Karpas-422 (cell line): Measurements from ENCODE around the gene C7orf25. TPM values are rescaled to one million over a fixed set of nuclear protein-coding genes. Genes with fewer than 3 reads are reported as not detected.

Source experiments
- DNase-seq: peaks from one replicate; pipeline ENCODE4 v3.0.0-alpha.2; 2015
- H2AFZ ChIP-seq: fragments of 200-600 bp; sonication (generic); 2 replicates; pipeline ENCODE4 v1.6.1; 2014; ENCODE audit warnings: antibody characterized with exemption, low read length, mixed read lengths
- H3K27ac ChIP-seq: fragments of 200-600 bp; sonication (generic); 2 replicates; pipeline ENCODE4 v1.5.1; 2014; ENCODE audit warnings: mild to moderate bottlenecking, low read length, moderate library complexity
- H3K27me3 ChIP-seq: fragments of 200-600 bp; sonication (generic); 2 replicates; pipeline ENCODE4 v1.6.1; 2014; ENCODE audit warnings: low read length, mixed read lengths
- H3K36me3 ChIP-seq: fragments of 200-600 bp; sonication (generic); 2 replicates; pipeline ENCODE4 v1.6.1; 2014; ENCODE audit warnings: low read length, mixed read lengths; ENCODE audit not compliant: insufficient read depth
- H3K4me1 ChIP-seq: fragments of 200-600 bp; sonication (generic); 2 replicates; pipeline ENCODE4 v1.6.1; 2014; ENCODE audit warnings: mild to moderate bottlenecking, low read length, mixed read lengths
- H3K4me2 ChIP-seq: fragments of 200-600 bp; sonication (generic); 2 replicates; pipeline ENCODE4 v1.6.1; 2014; ENCODE audit warnings: low read length, low read depth, mild to moderate bottlenecking; ENCODE audit not compliant: poor library complexity, severe bottlenecking
- H3K4me3 ChIP-seq: fragments of 200-600 bp; sonication (generic); 2 replicates; pipeline ENCODE4 v1.5.1; 2014; ENCODE audit warnings: mild to moderate bottlenecking, antibody characterized with exemption, low read length, mixed read lengths
- H3K79me2 ChIP-seq: fragments of 200-600 bp; sonication (generic); 2 replicates; pipeline ENCODE4 v1.6.1; 2014; ENCODE audit warnings: mild to moderate bottlenecking, low read length, mixed read lengths
- H3K9ac ChIP-seq: fragments of 200-600 bp; sonication (generic); 2 replicates; pipeline ENCODE4 v1.6.0; 2014; ENCODE audit warnings: low read length
- H3K9me2 ChIP-seq: fragments of 200-600 bp; sonication (generic), shearing (Covaris generic); replicated peaks from 2 replicates; pipeline ENCODE4 v1.6.0; 2014; ENCODE audit warnings: mild to moderate bottlenecking, low read length, moderate library complexity; ENCODE audit not compliant: insufficient read depth
- H3K9me3 ChIP-seq: fragments of 300-700, 200-600 bp; sonication (generic); 2 replicates; pipeline ENCODE4 v1.6.1; 2014; ENCODE audit warnings: low read length, mixed read lengths
- H4K20me1 ChIP-seq: fragments of 200-600 bp; sonication (generic); 2 replicates; pipeline ENCODE4 v1.6.1; 2014; ENCODE audit warnings: mild to moderate bottlenecking, antibody characterized with exemption, low read length, low read depth; ENCODE audit not compliant: insufficient read depth
- total RNA-seq: library from RNA; depleted of rRNA; stranded (reverse); fragments of >200 nt; shearing (Covaris generic); gene quantifications from 2 replicates; pipeline ENCODE4 v1.2.3, GENCODE V29; 2014; ENCODE audit warnings: low replicate concordance

C7orf25 gene
- total RNA-seq, 1 experiment from 2014 or later, result 1.8 TPM

DNA sequence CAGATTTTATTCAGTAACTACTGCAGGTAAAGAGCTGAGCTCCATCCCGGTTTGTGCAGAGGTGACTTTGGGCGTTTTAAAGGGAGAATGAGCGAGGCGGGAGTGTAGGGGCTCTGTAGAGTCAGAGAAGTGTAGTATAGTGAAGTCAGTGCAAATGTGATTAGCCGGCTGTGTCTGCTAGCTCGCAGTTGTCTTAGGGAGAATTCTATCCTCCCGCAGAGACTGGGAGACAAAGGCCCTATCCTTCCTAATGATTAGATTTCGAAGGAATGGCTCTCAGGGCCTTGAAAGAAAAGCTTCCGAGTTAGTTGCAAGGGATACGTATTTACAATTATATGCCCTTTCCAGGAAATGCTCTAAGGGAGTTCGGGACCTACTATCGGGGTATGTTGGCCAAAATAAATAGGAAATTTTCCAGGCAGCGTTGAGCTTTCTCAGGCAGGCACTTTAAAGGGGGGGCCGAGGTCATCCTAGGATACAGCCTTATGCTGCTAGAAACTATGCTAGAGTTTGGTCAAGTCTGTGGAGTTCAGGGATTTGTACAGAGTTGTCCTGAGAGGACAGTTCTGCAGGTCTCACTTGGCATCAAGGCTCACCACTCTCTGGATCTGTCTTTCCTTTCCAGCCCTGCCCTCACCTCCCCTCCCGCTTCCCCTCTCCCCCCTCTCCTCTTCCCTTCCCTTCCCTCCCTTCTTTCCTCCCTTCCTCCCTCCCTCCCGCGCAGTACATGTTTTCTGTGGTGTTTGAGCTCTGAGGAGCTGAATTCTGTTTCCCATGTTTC, 21.1 kb upstream of the C7orf25 start:
- Histone ChIP-seq H3K27me3 (no peaks in the 10 kb centered on the region), H3K4me3 (peak overlapping the region; percentile 89), H3K9ac (peak overlapping the region; percentile 82), H3K4me1 (peaks cover 46% of the 10 kb centered on the region), H4K20me1 (peaks cover 7% of the 10 kb centered on the region; the same call in 1 of the 2 replicates), H3K36me3 (peaks cover 37% of the 10 kb centered on the region), H3K27ac (no peak overlapping the region; the same call in 1 of the 2 replicates), H3K79me2 (peaks cover 80% of the 10 kb centered on the region), H3K9me2 (no peaks in the 10 kb centered on the region), H2AFZ (no peak overlapping the region), H3K9me3 (no peaks in the 10 kb centered on the region), H3K4me2 (peak overlapping the region; percentile 80)
- DNase-seq, result peak; percentile 52

DNA sequence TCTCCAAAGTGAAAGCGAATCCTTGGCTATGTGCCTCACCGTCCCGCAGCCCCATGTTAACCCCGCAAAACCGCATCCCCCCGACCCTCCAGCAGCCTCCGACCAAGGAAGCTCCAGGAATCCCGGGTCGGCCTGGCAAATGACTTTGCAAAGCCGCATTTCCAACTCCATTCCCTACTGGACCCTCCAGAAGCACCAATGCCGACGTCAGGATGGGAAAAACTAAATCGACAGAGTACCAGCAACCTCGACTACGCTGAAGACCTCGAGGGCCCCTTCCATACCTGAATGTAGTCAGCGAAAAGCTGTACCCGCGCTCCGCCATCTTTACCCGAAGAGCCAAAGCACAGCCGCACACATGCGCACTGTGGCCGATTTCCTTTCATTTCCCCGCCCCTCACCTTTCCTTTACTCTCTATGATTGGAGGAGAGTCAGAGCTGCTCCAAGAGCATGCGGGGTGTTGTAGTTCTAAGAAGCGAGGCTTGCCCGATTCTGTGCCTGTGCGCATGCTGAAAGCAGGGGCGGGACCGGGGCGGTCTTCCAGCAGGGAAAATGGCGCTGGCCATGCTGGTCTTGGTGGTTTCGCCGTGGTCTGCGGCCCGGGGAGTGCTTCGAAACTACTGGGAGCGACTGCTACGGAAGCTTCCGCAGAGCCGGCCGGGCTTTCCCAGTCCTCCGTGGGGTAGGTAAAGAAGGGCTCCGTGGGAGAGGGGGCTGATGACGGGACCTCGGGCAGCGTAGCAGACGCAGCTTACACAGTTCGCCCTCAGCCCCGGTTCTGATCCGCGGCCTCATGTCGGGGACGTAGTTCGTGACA, 20.2 kb upstream of the C7orf25 start, which contains the start of the genes MRPL32 and PSMA2:
TSS of gene MRPL32 (plus strand) at position 543 of the 818 bp plus-strand sequence. CDS start at position 554, 11 bp downstream.
TSS of gene PSMA2 (minus strand) at position 341 of the 818 bp plus-strand sequence. CDS start at position 325, 16 bp downstream.
- Histone ChIP-seq H2AFZ (0 out of 2 replicates have a peak within 1 kb of the TSS, but pooled peaks have one; percentile 49), H3K9ac (peak within 1 kb of the TSS; percentile 85), H3K9me2 (no peaks in the 10 kb centered on the region), H3K36me3 (peaks cover 31% of the 10 kb centered on the region), H3K4me3 (peak within 1 kb of the TSS; percentile 89), H3K27ac (peak within 1 kb of the TSS; percentile 38; the same call in 1 of the 2 replicates), H3K4me2 (peak within 1 kb of the TSS; percentile 87), H4K20me1 (peaks cover 7% of the 10 kb centered on the region; the same call in 1 of the 2 replicates), H3K79me2 (peaks cover 90% of the 10 kb centered on the region), H3K27me3 (no peaks in the 10 kb centered on the region), H3K9me3 (no peaks in the 10 kb centered on the region), H3K4me1 (peaks cover 52% of the 10 kb centered on the region)
- peak; percentile 98 for DNase-seq

DNA sequence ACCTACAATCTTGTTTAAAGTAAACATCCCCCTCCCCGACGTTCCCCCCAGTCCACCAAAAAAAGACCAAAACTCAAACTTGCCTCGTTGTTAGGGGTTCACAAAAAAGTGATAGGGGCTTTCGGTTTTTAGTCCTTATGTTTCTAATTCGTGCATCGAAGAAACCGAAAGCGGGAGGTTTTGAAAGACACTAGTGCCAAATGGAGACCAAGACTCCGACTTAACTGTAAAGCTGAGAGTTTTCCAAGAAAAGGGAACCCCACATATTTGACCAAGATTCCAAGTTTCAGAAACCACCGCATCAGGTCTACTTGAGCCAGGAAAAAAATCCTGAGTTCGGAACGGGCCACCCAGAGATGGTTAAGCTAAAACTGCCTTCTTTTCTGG, 19.6 kb upstream of the C7orf25 start:
- Histone ChIP-seq H3K9me3 (no peaks in the 10 kb centered on the region), H3K27ac (peak overlapping the region; percentile 38; the same call in 1 of the 2 replicates), H3K79me2 (peaks cover 96% of the 10 kb centered on the region), H3K27me3 (no peaks in the 10 kb centered on the region), H3K9ac (peak overlapping the region; percentile 85), H3K9me2 (no peaks in the 10 kb centered on the region), H4K20me1 (peaks cover 7% of the 10 kb centered on the region; the same call in 1 of the 2 replicates), H3K4me1 (peaks cover 58% of the 10 kb centered on the region), H3K36me3 (peaks cover 31% of the 10 kb centered on the region), H3K4me2 (peak overlapping the region; percentile 87), H2AFZ (0 out of 2 replicates have a peak overlapping the region, but pooled peaks have one; percentile 49), H3K4me3 (peak overlapping the region; percentile 89)
- no peak for DNase-seq

GRCh38 chr7:42930889-42931288, 19.0 kb upstream of the C7orf25 start:
- Histone ChIP-seq H3K9me2 (no peaks in the 10 kb centered on the region), H3K36me3 (peaks cover 32% of the 10 kb centered on the region), H3K9ac (peak overlapping the region; percentile 85), H3K9me3 (no peaks in the 10 kb centered on the region), H4K20me1 (peaks cover 7% of the 10 kb centered on the region; the same call in 1 of the 2 replicates), H2AFZ (no peak overlapping the region), H3K27me3 (no peaks in the 10 kb centered on the region), H3K4me2 (peak overlapping the region; percentile 87), H3K4me3 (peak overlapping the region; percentile 89), H3K27ac (no peak overlapping the region), H3K79me2 (peaks cover 97% of the 10 kb centered on the region), H3K4me1 (peaks cover 64% of the 10 kb centered on the region)
- DNase-seq, result peak; percentile 43

- DNase-seq, result peak; percentile 28
- peak overlapping the region; percentile 87 for H3K4me2 ChIP-seq
- no peaks in the 10 kb centered on the region for H3K27me3 ChIP-seq
- no peaks in the 10 kb centered on the region for H3K9me2 ChIP-seq
- H3K79me2 ChIP-seq, result peaks cover 98% of the 10 kb centered on the region
- H3K27ac ChIP-seq, result no peak overlapping the region
- H3K4me1 ChIP-seq, result peaks cover 73% of the 10 kb centered on the region
- H2AFZ ChIP-seq, result no peak overlapping the region
- H3K4me3 ChIP-seq, result no peak overlapping the region; the same call in 1 of the 2 replicates
- H3K9me3 ChIP-seq, result no peaks in the 10 kb centered on the region
- peaks cover 7% of the 10 kb centered on the region; the same call in 1 of the 2 replicates for H4K20me1 ChIP-seq
- peaks cover 28% of the 10 kb centered on the region for H3K36me3 ChIP-seq
- H3K9ac ChIP-seq, result no peak overlapping the region
Measured at GRCh38 chr7:42929449-42929848, 17.6 kb upstream of the C7orf25 start.

DNA sequence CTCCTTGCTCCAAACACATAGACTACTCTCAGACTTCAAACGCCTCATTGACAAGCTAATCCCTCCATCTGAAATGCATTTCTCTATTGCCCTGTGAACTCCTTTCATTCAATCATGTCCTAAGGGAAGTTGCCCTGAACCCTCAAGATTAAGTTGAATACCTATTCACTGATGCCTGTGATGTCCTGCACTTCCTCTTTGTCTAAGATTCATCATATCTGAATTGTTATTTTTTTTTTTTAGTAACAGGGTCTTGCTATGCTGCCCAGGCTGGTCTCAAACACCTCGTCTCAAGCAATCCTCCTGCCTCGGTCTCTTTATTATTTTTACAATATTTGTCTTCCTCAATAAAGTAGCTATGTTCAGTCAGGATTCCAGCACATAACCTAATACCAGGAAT, 16.9 kb upstream of the C7orf25 start:
- Histone ChIP-seq H3K9me3 (no peaks in the 10 kb centered on the region), H3K27ac (no peak overlapping the region), H3K4me2 (peak overlapping the region; percentile 3), H3K4me1 (peaks cover 70% of the 10 kb centered on the region), H3K9me2 (no peaks in the 10 kb centered on the region), H4K20me1 (peaks cover 7% of the 10 kb centered on the region; the same call in 1 of the 2 replicates), H3K27me3 (no peaks in the 10 kb centered on the region), H3K9ac (no peak overlapping the region), H2AFZ (no peak overlapping the region), H3K79me2 (peaks cover 94% of the 10 kb centered on the region), H3K4me3 (no peak overlapping the region), H3K36me3 (peaks cover 28% of the 10 kb centered on the region)
- DNase-seq, result peak; percentile 42

- Histone ChIP-seq H3K9me2 (no peaks in the 10 kb centered on the region), H3K9ac (no peak overlapping the region), H3K9me3 (no peaks in the 10 kb centered on the region), H4K20me1 (peaks cover 7% of the 10 kb centered on the region; the same call in 1 of the 2 replicates), H3K27ac (no peak overlapping the region), H3K79me2 (peaks cover 89% of the 10 kb centered on the region), H3K36me3 (peaks cover 53% of the 10 kb centered on the region), H2AFZ (no peak overlapping the region), H3K4me3 (no peak overlapping the region), H3K4me2 (no peak overlapping the region), H3K4me1 (peaks cover 64% of the 10 kb centered on the region), H3K27me3 (no peaks in the 10 kb centered on the region)
- DNase-seq, result peak; percentile 35
Measured at GRCh38 chr7:42926204-42926603, 14.3 kb upstream of the C7orf25 start.
